Hindlimb muscle (tissue), 1 donor: ENCODE data around the gene DOCK2. TPM values are rescaled to one million over a fixed set of nuclear protein-coding genes. Genes with fewer than 3 reads are reported as not detected.
"Not testable (repeated sequence)": the region's sequence is repeated elsewhere in the genome, so short reads cannot be mapped to it uniquely, and the experiment has no call there.

ENCODE experiments used
- DNase-seq: peaks from one replicate; pipeline ENCODE4 v3.0.0-alpha.2; 2013
- polyA plus RNA-seq: library from polyadenylated mRNA; unstranded; fragments of 120-200 nt; gene quantifications from one replicate; pipeline ENCODE4 v1.2.1, GENCODE V29; 2013; ENCODE audit not compliant: insufficient read length

The DOCK2 gene
- polyA plus RNA-seq, 1 donor, result 5.0 TPM

- DNase-seq, result no peak
Observed at GRCh38 chr5:169758886-169759285, 121.8 kb downstream of the DOCK2 start.

- DNase-seq, result no peak
Observed at GRCh38 chr5:169760229-169760628, 123.2 kb downstream of the DOCK2 start.

DNA sequence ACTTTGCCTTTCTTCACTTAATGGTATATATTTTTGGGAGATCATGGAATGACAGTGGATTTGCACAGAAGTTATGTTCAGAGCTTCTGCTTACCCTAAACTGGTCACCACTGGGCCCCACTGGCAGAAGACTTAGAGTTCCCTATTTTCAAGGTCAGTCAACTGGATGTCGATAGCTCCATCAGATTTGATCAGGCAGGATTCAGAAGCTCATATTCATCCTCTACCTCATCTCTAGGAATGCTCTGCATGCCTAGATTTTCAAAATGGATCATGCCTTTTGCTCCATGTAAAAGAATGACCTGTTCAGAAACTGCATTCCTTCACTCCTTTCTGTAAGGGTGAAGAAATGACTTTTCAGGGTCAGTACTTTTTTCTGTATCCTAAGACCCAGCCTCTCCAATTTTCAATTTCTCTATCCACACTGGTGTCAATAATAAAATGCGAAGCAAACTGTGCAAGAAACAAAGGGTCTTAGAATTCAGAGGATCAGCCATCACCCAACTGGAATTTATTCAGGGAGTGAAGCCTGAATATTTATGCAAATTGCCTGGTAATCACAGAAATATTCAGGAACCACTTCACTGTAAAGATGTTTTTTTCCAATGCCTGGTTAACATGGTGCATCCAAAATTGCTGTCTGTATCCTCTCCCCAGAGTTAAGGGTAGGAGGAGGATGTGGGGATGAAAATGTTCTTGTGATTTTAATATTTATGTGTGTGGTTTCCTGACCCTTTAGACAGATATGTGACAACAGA lies 125.4 kb downstream of the DOCK2 start:
- DNase-seq, result no peak

- DNase-seq, result no peak
Observed at GRCh38 chr5:169763376-169764017, 126.4 kb downstream of the DOCK2 start.

DNA sequence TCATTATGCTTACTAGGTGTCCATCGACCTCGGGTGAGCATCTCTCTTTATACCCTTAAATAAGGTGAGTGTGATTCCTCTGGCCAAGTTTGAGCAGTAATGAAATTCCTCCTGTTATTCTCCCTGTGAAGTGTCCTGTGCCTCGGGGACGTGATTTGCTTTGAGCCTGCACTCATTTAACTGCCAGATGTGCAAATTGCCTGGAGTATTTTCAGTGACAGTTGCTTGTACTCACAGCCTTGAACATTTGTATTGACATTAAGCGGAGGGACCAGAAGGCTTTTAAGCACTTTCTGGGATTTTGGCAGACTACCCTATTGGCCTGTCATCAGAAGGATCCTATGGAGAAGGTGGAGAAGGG lies 126.9 kb downstream of the DOCK2 start:
- no peak for DNase-seq

DNA sequence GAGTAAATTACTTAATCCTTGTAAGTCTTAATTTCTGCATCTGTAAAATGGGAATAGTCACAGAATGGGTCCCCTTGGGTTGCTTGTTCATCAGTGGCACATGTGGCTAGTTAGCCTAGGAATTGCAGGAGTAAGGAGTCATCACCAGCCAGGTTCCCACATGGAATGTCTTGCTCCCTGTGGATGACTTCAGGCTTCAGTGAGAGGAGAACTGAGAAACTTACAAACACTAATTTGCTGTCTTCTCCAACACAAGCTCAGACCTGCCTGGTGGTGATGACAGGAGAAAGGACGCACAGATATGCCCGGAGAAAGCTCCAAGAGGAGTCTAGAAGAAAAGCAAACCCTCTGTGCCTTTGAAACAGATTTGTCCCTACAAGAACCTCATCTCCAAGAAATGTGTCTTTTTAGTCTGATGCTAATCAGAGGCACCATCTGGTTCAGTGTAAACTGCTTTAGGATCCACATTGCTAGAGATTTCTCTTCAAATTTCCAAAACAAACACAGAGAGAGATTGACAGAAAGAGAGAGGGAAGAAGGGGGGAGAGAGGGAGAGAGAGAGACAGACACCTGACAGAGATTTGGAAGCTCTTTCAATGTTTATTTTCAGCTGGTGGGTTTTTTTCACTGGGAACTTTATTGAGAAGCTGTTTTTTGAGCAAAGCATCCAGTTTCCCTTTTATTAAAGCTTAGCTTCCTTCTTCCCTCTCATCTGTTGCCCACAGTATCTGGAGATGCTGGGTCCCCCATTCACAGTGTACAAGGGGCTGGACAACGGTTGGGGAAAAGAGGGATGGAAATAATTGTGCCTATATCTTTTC lies 128.3 kb downstream of the DOCK2 start:
- DNase-seq, result no peak

- DNase-seq, result not testable (repeated sequence)
Observed at GRCh38 chr5:169766943-169767342, 129.9 kb downstream of the DOCK2 start.

DNA sequence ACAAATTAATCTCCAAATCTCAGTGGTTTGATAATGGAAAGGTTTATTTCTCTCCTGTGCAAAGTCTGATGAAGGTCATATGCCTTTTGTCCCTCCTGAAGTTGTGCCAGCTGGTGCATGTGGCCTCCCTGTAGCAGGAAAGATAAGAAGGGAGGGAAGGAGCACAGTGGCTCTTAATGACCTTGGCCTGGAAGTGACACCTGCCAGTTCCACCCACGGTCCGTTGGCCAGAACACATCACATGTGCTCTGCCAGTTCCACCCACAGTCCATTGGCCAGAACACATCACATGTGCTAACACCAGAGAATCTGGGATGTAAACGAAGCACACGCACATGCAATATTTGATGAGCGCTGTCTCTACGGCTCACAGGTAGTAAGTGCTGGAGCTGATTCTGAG lies 130.9 kb downstream of the DOCK2 start:
- DNase-seq, result no peak

DNA sequence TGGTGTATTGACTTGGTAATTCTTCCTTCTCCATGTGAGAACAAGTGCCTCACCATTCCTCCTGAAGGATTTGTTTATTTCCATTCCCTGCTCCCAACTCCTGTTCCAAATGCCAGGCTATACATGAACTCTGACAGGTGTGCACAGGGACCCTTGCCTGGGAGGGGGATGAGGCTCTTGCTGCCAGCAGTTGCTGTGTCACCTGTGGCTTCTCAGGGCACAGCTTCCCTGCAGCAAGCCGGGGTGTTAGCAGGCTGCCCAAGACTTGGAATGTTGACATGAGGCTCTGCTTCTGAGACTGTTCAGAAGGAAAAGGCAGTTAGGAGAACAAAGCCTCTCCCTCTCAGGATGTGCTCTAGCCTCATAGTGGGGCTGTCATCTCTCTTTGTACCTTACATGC lies 131.3 kb downstream of the DOCK2 start:
- no peak for DNase-seq

DNA sequence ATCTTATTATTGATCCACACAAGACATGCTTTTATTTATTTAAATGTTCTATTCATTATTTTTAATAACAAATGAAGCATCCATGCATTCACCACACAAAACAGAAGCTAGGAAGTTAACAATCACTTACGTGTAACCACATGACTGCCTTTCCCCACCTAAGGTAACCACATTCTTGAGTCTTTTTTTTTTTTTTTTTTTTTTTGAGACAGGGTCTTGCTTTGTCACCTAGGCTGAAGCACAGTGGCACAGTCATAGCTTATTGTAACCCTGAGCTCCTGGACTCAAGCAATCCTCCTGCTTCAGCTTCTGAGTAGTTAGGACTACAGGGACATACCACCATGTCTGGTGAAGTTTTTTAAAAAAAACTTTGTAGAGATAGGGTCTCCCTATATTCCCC lies 133.0 kb downstream of the DOCK2 start:
- DNase-seq, result no peak

GRCh38 chr5:169772256-169772655 lies 135.2 kb downstream of the DOCK2 start:
- no peak for DNase-seq

DNA sequence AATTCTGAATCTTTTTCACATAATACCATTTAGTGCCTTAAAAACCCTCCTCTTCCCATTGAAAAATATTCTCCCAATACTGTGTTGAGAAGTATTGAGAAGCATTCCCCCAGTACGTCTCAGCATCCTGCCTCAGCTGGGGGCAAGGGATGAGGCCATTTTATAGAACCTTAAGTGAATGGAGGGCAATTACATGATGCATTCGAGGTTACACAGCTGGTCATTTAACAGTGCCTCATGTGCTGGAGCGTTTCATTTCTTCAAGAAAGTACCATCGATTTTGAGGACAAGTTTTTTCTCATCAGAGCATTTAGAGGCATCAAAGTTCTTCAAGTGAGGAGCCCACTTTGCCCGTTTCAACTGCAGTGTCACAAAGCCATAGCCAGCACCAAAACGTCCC lies 135.6 kb downstream of the DOCK2 start:
- no peak for DNase-seq

GRCh38 chr5:169777159-169777558 lies 140.1 kb downstream of the DOCK2 start:
- DNase-seq, result no peak

DNA sequence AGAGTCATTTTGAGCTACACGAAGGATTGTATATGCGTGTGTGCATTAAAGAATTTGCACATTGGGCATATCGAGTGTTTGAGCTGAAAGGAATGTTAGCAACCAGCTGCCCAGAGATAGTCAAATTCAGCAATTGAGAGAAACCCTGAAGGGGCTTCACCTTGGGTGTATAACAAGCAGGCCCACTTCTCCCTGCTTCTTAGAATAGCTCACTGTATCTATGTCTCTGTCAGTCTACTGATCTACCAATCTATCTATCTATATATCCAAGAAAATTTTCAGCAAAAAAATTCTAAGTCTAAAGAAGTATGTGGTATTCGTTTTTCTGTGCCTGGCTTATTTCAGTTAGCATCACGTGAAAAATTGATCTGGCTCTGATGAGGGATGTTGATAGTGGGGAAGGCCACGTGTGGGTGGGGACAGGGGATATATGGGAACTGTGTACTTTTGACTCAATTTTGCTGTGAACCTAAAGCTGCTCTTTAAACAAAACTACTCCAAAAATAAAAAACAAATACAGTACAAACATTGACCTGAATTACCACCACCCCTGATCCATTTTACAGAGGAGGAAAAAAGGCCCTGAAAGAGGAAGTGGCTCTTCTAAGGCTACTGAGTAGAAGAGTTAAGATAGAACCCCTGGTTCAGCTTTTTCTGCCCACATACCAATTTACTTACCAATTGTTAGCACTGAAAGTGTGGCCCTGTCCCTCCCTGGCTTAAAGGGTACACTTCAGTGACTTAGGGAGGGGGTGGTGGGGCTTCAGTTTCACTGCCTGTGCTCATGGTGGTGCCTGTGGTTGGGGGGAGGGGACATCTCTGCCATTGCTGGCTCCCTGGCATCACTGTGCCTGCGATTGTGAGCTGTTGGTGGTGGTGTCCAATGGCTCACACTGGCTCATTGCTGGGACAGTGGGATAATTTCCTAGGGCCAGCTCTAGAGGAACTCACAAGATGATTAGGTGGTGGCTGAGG lies 141.8 kb downstream of the DOCK2 start:
- DNase-seq, result no peak

DNA sequence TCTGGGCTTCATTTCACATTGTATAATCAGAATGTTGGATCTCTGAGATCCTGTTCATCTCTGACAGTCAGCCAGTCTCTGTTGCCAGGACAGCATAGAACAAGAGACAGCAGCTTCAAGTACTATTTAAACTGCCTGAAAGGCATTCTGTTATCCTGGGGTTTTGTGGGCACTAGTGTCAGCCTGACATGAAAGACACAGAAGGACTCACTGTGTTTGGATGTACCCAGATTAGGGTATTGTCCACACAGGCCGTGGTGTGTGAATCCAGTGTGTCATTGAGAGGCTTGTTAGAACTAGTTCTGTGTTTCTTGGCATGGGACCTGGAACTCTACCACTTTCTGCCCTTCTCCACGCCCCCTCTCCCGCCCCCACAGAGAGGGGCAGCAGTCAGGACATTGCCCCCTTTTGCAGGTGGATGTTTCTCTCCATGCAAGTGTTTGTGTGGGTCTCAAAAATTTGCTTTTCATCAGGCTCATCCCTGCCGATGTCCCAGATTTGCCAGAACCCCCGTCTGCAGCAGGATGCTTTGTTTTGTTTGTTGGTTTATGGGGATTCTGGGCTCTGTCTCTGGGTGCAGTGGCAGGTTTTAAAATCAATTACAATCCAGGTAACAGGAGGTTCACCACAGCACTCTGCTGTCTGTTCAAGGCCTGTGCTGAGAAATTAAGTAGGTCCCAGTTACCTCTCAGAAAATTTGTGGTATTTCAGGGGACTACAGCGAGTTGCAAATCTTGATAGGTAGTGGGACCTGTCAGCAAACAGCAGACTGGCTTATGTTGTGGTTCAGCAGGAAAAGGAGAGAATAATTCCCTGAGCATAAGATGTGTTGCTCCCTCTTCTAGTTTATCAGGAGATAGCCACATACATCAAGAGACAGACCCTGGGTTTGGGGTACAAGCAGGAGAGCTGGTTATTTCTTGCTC lies 144.6 kb downstream of the DOCK2 start:
- DNase-seq, result no peak

DNA sequence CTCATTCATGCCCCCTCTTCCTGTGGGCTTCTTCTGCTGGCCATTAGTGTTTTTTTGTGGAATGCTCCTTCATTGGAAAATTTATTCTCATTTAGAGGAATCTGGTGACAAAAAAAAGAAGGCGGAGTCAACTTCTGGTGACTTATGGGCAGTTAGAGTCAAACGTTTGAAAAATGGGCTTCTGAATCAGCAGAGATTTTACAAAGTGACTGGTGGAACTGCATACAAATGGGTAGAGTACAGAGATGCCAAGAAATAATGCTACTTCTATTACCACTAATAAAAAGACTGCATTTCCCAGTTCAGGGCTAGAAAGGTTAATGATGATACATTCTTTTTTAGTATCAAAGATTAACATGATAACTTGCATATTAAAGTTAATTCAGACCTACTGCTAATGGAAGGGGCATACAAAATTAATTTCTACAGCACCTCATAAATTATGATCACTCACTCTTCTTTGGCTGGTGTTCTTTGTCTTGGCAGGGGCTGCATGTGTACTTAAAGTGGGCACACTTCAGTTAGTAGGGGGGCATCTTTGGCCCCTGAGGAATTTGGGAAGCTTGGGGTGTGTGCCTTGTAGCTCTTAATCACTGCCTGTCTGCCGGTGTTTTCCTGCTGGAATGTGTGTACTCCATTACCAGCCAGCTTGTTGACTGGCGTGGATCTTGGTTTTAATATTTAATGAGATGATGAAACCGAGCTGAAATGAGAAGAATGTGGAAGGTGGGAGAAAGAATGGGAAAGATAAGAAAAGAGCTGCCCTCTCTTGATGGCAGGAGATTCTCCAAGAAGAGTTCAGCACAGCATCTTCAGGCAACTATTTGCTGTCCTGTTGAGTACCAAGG lies 148.9 kb downstream of the DOCK2 start:
- DNase-seq, result no peak

GRCh38 chr5:169788168-169788567 lies 151.1 kb downstream of the DOCK2 start:
- DNase-seq, result no peak

DNA sequence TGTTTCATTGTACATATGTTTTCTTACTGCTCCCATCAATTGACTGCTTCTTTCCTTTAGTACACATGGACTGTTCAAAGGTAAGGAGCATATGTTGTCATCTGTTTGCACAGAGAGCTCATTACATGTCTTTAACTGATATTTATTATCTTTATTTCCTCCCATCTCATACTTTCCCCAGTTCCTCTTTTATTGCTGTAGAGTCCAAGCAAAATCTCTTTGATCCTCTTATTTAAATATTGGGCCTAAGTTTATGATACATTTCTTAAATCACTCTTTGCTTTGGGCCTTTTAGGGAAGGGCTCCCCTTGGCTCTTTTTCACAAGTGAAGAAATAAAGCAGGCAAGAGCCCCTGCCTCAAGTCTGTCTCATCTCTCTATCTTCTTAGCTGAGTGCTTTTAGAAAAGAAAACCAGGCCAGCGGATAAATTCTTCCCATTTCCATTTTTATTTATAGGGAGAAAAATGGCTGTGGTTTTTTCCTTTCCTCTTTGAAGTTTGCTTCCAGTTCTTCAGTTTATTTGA lies 152.4 kb downstream of the DOCK2 start:
- DNase-seq, result no peak

GRCh38 chr5:169791251-169791650 lies 154.2 kb downstream of the DOCK2 start:
- no peak for DNase-seq

GRCh38 chr5:169795338-169795737 lies 158.3 kb downstream of the DOCK2 start:
- no peak for DNase-seq
